Mononuclear cell (primary cell): Measurements from ENCODE around the gene NOTUM. TPM values are rescaled to one million over a fixed set of nuclear protein-coding genes. Genes with fewer than 3 reads are reported as not detected.
"Not testable (repeated sequence)": the region's sequence is repeated elsewhere in the genome, so short reads cannot be mapped to it uniquely, and the experiment has no call there.

Experiments
- H3K27me3 ChIP-seq: 2 replicates; pipeline ENCODE4 v1.6.0; 2011; ENCODE audit warnings: low read length, control low read depth; ENCODE audit not compliant: insufficient read depth
- H3K4me1 ChIP-seq: 2 replicates; pipeline ENCODE4 v1.5.1; 2011; ENCODE audit warnings: mild to moderate bottlenecking, low read length, control low read depth; ENCODE audit not compliant: insufficient read depth
- H3K4me3 ChIP-seq: 2 replicates; pipeline ENCODE4 v1.5.1; 2011; ENCODE audit warnings: mild to moderate bottlenecking, low read length, moderate library complexity
- H3K9me3 ChIP-seq: 2 replicates; pipeline ENCODE4 v1.5.1; 2011; ENCODE audit warnings: low read depth, mild to moderate bottlenecking, control low read depth, low read length
- total RNA-seq: library from RNA; depleted of rRNA; stranded (reverse); fragments of >200 nt; gene quantifications from one replicate; pipeline ENCODE4 v1.2.3, GENCODE V29; 2012

Gene NOTUM
- total RNA-seq, 1 donor: not detected

GRCh38 chr17:81958633-81959342 lies 2.2 kb downstream of the NOTUM start:
- peaks cover 17% of the 10 kb centered on the region for H3K4me1 ChIP-seq
- H3K4me3 ChIP-seq: no peak overlapping the region
- no peaks in the 10 kb centered on the region for H3K9me3 ChIP-seq
- peaks cover 31% of the 10 kb centered on the region for H3K27me3 ChIP-seq

GRCh38 chr17:81957691-81958432 lies 3.1 kb downstream of the NOTUM start:
- H3K4me1 ChIP-seq: peaks cover 17% of the 10 kb centered on the region
- no peaks in the 10 kb centered on the region for H3K9me3 ChIP-seq
- peaks cover 28% of the 10 kb centered on the region for H3K27me3 ChIP-seq

GRCh38 chr17:81956607-81957589 lies 4.1 kb downstream of the NOTUM start:
- H3K27me3 ChIP-seq: peaks cover 21% of the 10 kb centered on the region
- peaks cover 17% of the 10 kb centered on the region for H3K4me1 ChIP-seq
- no peak overlapping the region for H3K4me3 ChIP-seq
- H3K9me3 ChIP-seq: no peaks in the 10 kb centered on the region

More at GRCh38 chr17:81957691-81958432, 3.1 kb downstream of the NOTUM start:
- no peak overlapping the region for H3K4me3 ChIP-seq

- no peak overlapping the region for H3K4me3 ChIP-seq
- H3K9me3 ChIP-seq: no peaks in the 10 kb centered on the region
- H3K27me3 ChIP-seq: peaks cover 18% of the 10 kb centered on the region
- H3K4me1 ChIP-seq: peaks cover 17% of the 10 kb centered on the region
Observed at GRCh38 chr17:81955756-81956544, 5.0 kb downstream of the NOTUM start.

DNA sequence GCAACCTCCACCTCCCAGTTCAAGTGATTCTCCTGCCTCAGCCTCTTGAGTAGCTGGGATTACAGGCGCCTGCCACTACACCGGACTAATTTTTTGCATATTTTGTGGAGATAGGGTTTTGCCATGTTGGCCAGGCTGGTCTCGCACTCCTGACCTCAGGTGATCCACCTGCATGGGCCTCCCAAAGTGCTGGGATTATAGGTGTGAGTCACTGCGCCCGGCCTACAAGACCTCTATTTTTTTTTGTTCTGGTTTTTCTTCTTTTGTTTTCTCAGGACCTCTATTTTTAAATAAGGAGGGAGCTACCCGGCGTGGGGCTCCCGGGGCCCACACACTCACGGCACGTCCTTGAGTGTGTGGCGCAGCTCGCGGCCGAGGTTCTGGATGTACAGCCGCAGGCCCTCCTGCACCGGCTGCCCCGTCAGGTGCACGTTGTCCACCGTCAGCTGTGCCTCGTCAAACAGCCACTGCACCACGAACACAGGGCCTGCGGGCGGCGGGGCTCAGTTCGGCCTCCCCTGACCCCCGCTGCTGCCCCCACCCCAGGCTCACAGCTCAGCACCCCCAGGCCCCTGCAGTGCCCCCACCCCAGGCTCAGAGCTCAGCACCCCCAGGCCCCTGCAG lies 5.8 kb downstream of the NOTUM start:
- peaks cover 13% of the 10 kb centered on the region for H3K27me3 ChIP-seq

GRCh38 chr17:81954131-81955057 lies 6.6 kb downstream of the NOTUM start:
- peaks cover 6% of the 10 kb centered on the region for H3K4me1 ChIP-seq
- no peaks in the 10 kb centered on the region for H3K9me3 ChIP-seq
- H3K4me3 ChIP-seq: no peak overlapping the region
- peaks cover 11% of the 10 kb centered on the region for H3K27me3 ChIP-seq

More for the DNA sequence above, 5.8 kb downstream of the NOTUM start:
- peaks cover 12% of the 10 kb centered on the region for H3K4me1 ChIP-seq
- no peaks in the 10 kb centered on the region for H3K9me3 ChIP-seq
- no peak overlapping the region for H3K4me3 ChIP-seq

- not testable (repeated sequence) for H3K4me1 ChIP-seq, H3K4me3 ChIP-seq, H3K27me3 ChIP-seq, H3K9me3 ChIP-seq
Observed at GRCh38 chr17:81953443-81953842, 7.5 kb downstream of the NOTUM start.

DNA sequence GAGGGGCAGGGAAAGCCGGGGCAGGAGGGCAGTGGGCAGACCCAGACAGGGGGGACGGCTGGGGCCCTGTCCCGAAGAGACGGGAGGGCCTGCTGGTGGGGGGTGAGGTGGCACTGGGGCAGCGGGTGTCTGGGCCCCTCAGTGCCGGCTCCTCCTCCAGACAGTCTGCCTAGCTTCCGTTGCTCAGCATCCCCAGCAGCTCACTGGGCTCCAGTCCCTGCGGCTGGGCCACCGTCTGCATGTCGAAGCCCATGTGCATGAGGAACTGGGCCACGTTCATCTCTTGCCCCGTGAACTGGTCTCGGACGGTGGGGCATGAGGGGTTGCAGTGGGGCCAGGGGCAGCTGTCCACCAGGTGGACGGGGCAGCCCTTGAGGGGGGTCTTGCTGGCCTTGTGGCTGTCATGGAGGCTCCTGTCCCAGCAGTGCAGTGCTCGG lies 8.2 kb downstream of the NOTUM start:
- no peaks in the 10 kb centered on the region for H3K9me3 ChIP-seq
- H3K4me3 ChIP-seq: no peak overlapping the region
- no peaks in the 10 kb centered on the region for H3K27me3 ChIP-seq
- no peaks in the 10 kb centered on the region for H3K4me1 ChIP-seq

DNA sequence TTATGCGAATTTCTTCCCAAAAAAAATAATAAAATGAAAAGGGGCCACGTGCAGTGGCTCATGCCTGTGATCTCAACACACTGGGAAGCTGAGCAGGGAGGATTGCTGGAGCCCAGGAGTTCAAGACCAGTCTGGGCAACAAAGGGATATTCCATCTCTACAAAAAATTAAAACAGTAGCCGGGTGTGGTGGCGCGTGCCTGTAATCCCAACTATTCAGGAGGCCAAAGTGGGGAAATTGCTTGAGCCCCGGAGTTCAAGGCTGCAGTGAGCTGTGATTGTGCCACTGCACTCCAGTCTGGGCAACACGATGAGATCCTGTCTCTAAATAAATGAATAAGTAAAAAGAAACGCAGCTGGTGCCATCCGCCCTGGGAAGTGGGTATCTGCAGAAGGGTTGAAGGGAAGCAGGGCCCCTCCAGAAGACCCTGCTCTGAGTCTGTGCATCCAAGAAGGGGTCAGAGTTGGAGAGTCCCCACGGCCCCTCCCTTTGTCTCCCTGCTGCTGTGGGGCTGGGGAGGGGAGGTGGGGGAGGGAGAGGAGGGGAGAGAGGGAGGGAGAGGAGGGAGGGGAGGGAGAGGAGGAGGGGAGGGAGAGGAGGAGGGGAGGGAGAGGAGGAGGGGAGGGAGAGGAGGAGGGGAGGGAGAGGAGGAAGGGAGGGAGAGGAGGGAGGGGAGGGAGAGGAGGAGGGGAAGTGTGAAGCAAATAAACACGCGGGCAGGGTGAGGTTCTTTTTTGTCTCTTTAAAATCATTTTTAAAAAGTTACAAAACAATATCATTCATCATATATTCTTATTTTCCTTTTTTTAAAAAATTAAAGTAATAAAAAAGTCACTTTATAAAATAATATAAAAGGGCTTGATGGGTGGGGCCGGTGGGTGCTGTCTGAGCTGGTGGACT lies 9.0 kb downstream of the NOTUM start:
- no peaks in the 10 kb centered on the region for H3K27me3 ChIP-seq
- no peak overlapping the region for H3K4me3 ChIP-seq
- no peaks in the 10 kb centered on the region for H3K9me3 ChIP-seq
- H3K4me1 ChIP-seq: no peaks in the 10 kb centered on the region

DNA sequence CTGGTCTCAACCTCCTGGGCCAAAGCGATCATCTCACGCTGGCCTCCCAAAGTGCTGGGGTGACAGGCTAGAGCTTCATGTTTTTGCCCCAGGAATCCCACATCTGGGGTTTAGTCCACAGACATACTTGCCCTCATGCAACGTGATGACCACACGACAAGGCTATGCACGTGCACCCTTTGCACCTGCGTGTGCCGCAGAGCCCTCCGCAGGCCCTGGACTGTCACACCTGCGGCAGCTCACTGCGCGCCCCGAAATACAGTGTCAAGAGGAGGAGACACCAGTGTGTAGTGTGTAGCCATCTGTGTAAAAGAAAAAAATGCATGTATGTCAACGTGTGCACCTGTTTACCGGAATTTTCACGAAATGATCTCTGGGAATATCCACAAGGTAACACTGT lies 10.5 kb downstream of the NOTUM start:
- H3K9me3 ChIP-seq: no peaks in the 10 kb centered on the region
- no peaks in the 10 kb centered on the region for H3K4me1 ChIP-seq
- H3K4me3 ChIP-seq: no peak overlapping the region
- H3K27me3 ChIP-seq: no peaks in the 10 kb centered on the region

DNA sequence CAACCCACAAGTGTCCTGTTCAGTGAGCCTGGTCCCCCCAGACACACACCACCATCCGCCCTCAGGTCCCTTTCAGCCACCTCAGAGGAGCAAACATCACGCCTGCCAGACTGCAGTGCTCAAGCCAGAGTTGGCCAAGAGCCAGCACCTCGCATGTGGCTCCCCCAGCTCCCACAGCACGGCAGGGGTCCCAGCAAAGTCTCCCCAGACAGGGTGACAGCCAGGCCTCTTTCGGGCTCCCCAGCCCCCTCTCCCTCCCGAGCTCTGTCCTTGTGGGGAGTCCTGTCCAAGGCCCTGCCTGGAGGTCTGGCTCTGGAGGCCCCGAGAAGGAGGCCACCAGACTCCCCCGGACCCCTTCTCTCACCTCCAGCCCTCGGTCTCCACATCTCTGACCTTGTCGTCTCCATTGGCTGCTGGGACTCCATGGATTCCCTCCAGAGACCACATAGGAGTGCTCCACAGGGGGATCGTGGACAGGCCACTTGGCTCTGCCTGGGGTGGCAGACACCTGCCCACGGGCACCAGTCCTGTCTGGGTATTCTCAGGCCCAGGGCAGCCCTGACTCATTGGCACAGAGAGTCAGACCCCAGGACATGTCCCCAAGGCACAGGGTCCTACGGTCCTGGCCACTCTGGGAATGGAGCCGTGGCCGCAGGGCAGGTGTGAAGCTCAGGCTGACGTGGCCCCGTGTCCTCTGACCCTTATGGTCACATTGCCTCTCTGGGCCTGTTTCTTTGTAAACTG lies 12.2 kb downstream of the NOTUM start:
- Histone ChIP-seq H3K9me3 (no peaks in the 10 kb centered on the region), H3K27me3 (no peaks in the 10 kb centered on the region), H3K4me3 (no peak overlapping the region), H3K4me1 (no peaks in the 10 kb centered on the region)

DNA sequence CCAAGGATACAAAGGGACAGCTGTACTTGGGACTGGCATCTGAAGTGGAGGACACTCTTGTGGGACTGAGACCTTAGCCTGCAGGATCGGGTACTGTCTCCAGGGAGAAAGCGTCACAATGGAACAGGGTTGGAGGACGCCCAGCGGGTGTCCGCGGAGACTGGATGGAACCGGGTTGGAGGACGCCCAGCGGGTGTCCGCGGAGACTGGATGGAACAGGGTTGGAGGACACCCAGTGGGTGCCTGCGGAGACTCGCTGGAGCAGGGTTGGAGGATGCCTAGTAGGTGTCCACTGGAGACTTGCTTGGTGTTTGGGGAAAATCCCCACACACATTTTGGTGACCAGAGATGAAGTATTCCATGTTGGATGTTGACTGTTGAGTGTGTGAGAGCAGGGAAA lies 13.8 kb downstream of the NOTUM start, which contains the start of gene MYADML2:
TSS of gene MYADML2 (minus strand) at position 45 of the 400 bp plus-strand sequence. CDS start 5,492 bp downstream, outside the sequence.
- H3K9me3 ChIP-seq: no peaks in the 10 kb centered on the region
- H3K4me3 ChIP-seq: no peak within 1 kb of the TSS
- H3K27me3 ChIP-seq: no peaks in the 10 kb centered on the region
- no peaks in the 10 kb centered on the region for H3K4me1 ChIP-seq
